ENCODE measurements around the gene KDM3A. TPM values are rescaled to one million over a fixed set of nuclear protein-coding genes. Genes with fewer than 3 reads are reported as not detected.

The KDM3A gene
- total RNA-seq = 10 to 100 TPM; 37.3 to 68.6 (median 52.0) TPM

DNA sequence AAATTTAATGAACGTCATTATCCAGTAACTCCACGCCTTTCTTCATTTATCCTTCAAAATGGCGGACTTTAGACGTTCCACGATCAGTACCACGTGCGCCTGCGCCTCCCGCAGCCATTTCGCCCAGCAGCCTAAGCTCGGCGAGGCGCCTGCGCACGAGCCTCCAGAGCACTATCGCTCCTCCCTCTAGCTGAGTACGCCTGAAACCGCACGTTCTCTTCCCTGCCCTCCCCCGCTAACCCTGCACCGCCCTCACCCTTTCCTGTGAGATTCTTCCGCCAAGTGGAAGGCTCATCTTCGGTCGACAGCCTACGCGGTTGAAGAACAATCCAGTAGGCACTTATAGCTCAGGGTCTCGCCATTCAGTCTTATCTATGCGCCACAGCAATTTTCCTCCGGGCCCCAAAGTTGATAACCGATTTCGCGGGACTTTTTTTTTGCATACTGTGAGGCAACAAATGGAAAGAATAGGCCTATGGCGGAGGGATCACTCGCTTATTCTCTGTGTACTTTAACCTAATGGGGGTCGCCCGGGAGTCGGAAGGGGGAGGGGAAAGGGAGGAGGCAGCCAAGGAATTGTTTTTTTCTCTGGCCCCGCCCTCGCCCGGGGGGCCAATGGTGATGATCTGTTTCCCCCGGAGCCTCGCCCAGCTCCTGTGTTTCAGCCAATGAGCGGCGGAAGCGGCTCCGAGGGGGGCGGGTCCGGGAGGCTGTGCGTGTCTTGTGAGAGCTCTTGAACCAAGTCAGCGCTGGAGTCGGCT, at the start of gene KDM3A:
TSS of gene KDM3A (plus strand) at position 741 of the 761 bp plus-strand sequence. CDS start 677 bp downstream, outside the sequence.
- no peaks in the 10 kb centered on the region for H3K36me3 ChIP-seq
- peak within 1 kb of the TSS; percentile 95 to 99 (median 96) for H3K27ac ChIP-seq (replicated peaks in 1 of 4)
- TF ChIP-seq POLR2A (IDR thresholded peaks at IDR 0.05; ENCODE audit: low read depth) (peak; percentile 69), EP300 (IDR thresholded peaks at IDR 0.05) (no peak), POLR2AphosphoS5 (IDR thresholded peaks at IDR 0.05) (peak in 1 of 2 donors; percentile 95)
- TF ChIP-seq, protein P1, sequence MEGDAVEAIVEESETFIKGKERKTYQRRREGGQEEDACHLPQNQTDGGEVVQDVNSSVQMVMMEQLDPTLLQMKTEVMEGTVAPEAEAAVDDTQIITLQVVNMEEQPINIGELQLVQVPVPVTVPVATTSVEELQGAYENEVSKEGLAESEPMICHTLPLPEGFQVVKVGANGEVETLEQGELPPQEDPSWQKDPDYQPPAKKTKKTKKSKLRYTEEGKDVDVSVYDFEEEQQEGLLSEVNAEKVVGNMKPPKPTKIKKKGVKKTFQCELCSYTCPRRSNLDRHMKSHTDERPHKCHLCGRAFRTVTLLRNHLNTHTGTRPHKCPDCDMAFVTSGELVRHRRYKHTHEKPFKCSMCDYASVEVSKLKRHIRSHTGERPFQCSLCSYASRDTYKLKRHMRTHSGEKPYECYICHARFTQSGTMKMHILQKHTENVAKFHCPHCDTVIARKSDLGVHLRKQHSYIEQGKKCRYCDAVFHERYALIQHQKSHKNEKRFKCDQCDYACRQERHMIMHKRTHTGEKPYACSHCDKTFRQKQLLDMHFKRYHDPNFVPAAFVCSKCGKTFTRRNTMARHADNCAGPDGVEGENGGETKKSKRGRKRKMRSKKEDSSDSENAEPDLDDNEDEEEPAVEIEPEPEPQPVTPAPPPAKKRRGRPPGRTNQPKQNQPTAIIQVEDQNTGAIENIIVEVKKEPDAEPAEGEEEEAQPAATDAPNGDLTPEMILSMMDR (IDR thresholded peaks at IDR 0.05) = no peak
- intact Hi-C loops (cut with DNase I) = loop anchor here (5.0 to 10.0 kb wide), 3 partner anchors 54 to 244 kb away; partner anchors contain the start of genes IMMT, MRPL35 and RNF103
- 2% methylated on average over 41 of the region's 51 CpGs for WGBS
- DNase-seq (ENCODE audit: extremely low spot score) = peak; percentile 100
- peak within 1 kb of the TSS; percentile 79 to 90 (median 84) for H3K4me3 ChIP-seq
- no peaks in the 10 kb centered on the region for H3K27me3 ChIP-seq
- H3K4me1 ChIP-seq = peaks cover 29 to 31% (median 30%) of the 10 kb centered on the region in 4 donors
- H3K9me3 ChIP-seq = peaks cover 0 to 32% (median 22%) of the 10 kb centered on the region in 4 donors

GRCh38 chr2:86392873-86393518, 48.2 kb upstream of the KDM3A start:
- intact Hi-C loops (cut with DNase I) = no loop called here
- 89% methylated on average over 6 of the region's 6 CpGs for WGBS
- no peaks in the 10 kb centered on the region for H3K9me3 ChIP-seq
- no peak overlapping the region for H3K4me3 ChIP-seq
- no peaks in the 10 kb centered on the region for H3K36me3 ChIP-seq
- TF ChIP-seq POLR2AphosphoS5 (IDR thresholded peaks at IDR 0.05) (no peak), EP300 (IDR thresholded peaks at IDR 0.05) (no peak), POLR2A (IDR thresholded peaks at IDR 0.05; ENCODE audit: low read depth) (no peak)
- TF ChIP-seq, protein P1 (IDR thresholded peaks at IDR 0.05) = no peak
- no peaks in the 10 kb centered on the region for H3K27me3 ChIP-seq
- no peak overlapping the region for H3K27ac ChIP-seq (replicated peaks in 1 of 4)
- DNase-seq (ENCODE audit: extremely low spot score) = no peak
- H3K4me1 ChIP-seq = peaks cover 0 to 10% (median 7%) of the 10 kb centered on the region in 4 donors

GRCh38 chr2:86393521-86394491, 47.4 kb upstream of the KDM3A start:
- 57% methylated on average over 1 of the region's 1 CpG for WGBS
- H3K9me3 ChIP-seq = no peaks in the 10 kb centered on the region
- H3K4me1 ChIP-seq = peaks cover 0 to 10% (median 7%) of the 10 kb centered on the region in 4 donors
- H3K4me3 ChIP-seq = no peak overlapping the region
- H3K36me3 ChIP-seq = no peaks in the 10 kb centered on the region
- no peaks in the 10 kb centered on the region for H3K27me3 ChIP-seq
- peak; percentile 55 for DNase-seq (ENCODE audit: extremely low spot score)
- no peak for TF ChIP-seq EP300 (IDR thresholded peaks at IDR 0.05)
- TF ChIP-seq POLR2A (IDR thresholded peaks at IDR 0.05; ENCODE audit: low read depth) = no peak
- TF ChIP-seq, protein P1 (IDR thresholded peaks at IDR 0.05) = no peak
- no peak for TF ChIP-seq POLR2AphosphoS5 (IDR thresholded peaks at IDR 0.05)
- no peak overlapping the region for H3K27ac ChIP-seq (replicated peaks in 1 of 4)
- intact Hi-C loops (cut with DNase I) = no loop called here

DNA sequence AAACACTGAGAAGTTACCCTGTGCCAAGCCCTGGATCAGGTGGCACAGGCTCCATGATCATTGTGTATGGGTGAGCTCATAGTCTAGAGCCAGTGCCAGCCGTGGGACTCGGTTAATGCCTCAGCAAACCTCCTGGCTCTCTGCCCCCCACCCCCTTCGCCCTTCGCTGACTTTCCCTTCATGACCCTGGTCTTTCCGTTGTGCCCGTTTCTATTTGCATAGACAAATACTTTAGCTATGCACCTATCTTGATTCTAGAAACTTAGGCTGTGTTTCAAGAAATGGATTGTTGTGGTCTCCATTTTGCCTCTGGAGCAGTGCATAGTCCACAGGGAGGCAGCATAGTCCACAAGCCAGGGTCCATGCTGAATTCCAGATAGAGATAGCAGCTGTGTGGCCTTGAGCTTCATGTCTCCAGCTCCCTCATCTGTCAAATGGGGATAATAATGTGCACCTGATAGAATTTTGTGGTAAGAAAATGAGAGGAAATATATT, 44.8 kb upstream of the KDM3A start:
- TF ChIP-seq, protein P1 (IDR thresholded peaks at IDR 0.05) = peak; percentile 29 to 48 (median 31)
- TF ChIP-seq POLR2AphosphoS5 (IDR thresholded peaks at IDR 0.05) = no peak
- intact Hi-C loops (cut with DNase I) = no loop called here
- Histone ChIP-seq H3K4me3 (no peak overlapping the region), H3K27me3 (no peaks in the 10 kb centered on the region), H3K36me3 (no peaks in the 10 kb centered on the region), H3K9me3 (no peaks in the 10 kb centered on the region), H3K27ac (replicated peaks in 1 of 4) (no peak overlapping the region), H3K4me1 (peaks cover 0 to 10% (median 7%) of the 10 kb centered on the region in 4 donors)
- WGBS = 77% methylated on average over 6 of the region's 6 CpGs
- peak; percentile 50 for DNase-seq (ENCODE audit: extremely low spot score)
